ENCODE measurements around the gene METTL27.
A peak's percentile ranks its signal among the peaks of the same experiment; 100 is the strongest.
"Not testable (repeated sequence)": the region's sequence is repeated elsewhere in the genome, so short reads cannot be mapped to it uniquely, and the experiment has no call there.

Gene METTL27

GRCh38 chr7:73842067-73842976 lies at the start of gene METTL27:
TSS of gene METTL27 (minus strand) at chr7:73842516. CDS start at chr7:73842140, 376 bp downstream.
- DNase-seq (ENCODE audit: low read depth in 2 of 2, low spot score in 1 of 2) = peak; percentile 76 to 82

GRCh38 chr7:73891178-73891885 lies 49.0 kb upstream of the METTL27 start:
- DNase-seq (ENCODE audit: low read depth in 2 of 2, low spot score in 1 of 2) = no peak

- no peak for DNase-seq (ENCODE audit: low read depth in 2 of 2, low spot score in 1 of 2)
These were observed 48.3 kb upstream of the METTL27 start for GRCh38 chr7:73890555-73891147.

- DNase-seq (ENCODE audit: low read depth in 2 of 2, low spot score in 1 of 2) = no peak
These were observed 46.6 kb upstream of the METTL27 start for GRCh38 chr7:73888959-73889358.

GRCh38 chr7:73887762-73888161 lies 45.4 kb upstream of the METTL27 start:
- DNase-seq (ENCODE audit: low read depth in 2 of 2, low spot score in 1 of 2) = no peak

GRCh38 chr7:73885975-73886798 lies 43.9 kb upstream of the METTL27 start:
- DNase-seq (ENCODE audit: low read depth in 2 of 2, low spot score in 1 of 2) = no peak

GRCh38 chr7:73885433-73885974 lies 43.2 kb upstream of the METTL27 start:
- DNase-seq (ENCODE audit: low read depth in 2 of 2, low spot score in 1 of 2) = no peak

- DNase-seq (ENCODE audit: low read depth in 2 of 2, low spot score in 1 of 2) = not testable (repeated sequence)
These were observed 42.6 kb upstream of the METTL27 start for GRCh38 chr7:73884867-73885422.

- no peak for DNase-seq (ENCODE audit: low read depth in 2 of 2, low spot score in 1 of 2)
These were observed 39.7 kb upstream of the METTL27 start for GRCh38 chr7:73882047-73882402.

DNA sequence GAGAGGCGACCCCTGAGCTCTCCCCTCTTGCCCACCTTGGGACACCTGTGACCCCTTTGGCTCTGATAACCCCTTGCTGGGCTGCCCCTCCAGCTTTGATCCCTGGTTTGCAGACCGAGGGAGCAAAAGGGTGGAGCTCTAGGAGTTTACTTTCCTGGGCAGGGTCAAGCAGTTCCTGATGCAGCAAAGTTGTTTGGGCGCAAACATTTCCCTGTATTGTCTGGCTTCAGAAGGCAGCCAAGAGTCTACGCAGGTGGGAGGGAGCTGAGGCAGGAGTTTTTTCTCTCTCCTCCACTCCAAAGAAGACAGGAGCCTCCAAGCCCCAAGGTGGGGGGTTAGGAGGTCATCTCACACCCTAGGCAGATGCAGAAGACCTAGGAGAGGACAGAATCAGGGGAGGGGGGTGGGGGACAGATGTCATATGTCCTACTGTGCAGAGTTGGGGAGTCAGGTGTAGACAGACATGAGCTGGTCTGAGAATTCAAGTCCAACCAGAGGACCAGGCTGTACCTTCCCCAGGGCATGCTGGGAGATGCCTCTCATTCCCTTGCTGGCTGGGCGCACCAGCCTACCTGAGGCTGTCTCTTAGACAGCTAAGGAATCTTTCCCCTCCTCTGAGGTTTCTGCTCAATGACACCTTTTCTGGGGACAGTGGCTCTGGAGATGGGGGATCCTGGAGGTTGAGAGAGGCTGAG lies 39.2 kb upstream of the METTL27 start:
- no peak for DNase-seq (ENCODE audit: low read depth in 2 of 2, low spot score in 1 of 2)

GRCh38 chr7:73880755-73881328 lies 38.5 kb upstream of the METTL27 start:
- DNase-seq (ENCODE audit: low read depth in 2 of 2, low spot score in 1 of 2) = no peak

DNA sequence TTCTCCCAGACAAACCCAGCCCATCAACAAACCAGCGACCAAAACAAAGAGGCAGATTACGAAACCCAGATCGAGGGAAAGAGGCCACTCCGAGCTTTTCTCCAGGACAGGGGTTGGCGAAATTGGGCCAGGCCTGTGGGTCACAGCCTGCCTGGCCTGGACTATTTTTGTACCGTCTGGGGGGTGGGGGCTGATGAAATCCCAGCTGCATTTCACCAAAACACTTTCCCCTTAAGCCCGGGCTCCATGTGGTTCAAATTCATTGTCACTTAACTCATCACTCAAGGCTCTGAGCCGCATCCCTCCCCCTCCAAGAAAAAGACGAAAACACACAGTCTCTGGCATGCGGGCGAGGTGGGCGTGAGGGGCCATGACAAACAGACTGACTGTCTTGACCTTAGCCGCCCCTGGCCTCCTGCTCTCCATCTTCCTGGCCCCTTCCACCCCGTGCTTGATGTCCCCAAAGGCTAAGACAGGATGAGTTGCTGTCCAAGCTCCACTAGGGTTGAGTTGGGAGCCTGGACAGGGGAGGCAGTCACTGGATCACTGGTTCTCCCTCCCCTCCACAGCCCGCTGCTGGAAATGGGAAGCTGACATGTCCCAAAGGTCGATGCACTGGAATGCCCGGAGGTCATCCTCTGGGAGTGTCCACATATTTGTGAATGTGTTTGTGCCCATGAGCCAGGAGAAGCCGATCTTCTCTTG lies 37.8 kb upstream of the METTL27 start:
- DNase-seq (ENCODE audit: low read depth in 2 of 2, low spot score in 1 of 2) = no peak

DNA sequence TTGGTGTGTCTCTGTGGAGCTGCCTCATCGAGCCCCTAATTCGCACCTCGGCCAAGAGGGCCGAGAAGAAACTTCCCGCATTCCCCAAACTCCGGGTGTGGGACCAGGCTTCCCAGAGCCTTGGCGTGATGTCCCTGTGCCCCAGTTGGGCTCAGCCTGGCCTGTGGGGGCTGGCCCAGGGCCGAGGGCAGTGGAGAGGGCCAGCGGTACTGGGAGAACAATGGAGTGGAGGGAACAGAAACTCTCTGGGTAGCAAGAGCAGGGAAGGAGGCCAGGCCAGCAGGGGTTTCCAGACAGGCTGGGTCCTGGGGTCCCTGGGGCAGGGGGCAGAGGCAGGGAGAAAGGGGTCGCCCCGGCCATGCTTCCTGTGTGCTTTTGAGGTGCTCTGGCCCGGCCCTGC lies 34.7 kb upstream of the METTL27 start:
- DNase-seq (ENCODE audit: low read depth in 2 of 2, low spot score in 1 of 2) = no peak

DNA sequence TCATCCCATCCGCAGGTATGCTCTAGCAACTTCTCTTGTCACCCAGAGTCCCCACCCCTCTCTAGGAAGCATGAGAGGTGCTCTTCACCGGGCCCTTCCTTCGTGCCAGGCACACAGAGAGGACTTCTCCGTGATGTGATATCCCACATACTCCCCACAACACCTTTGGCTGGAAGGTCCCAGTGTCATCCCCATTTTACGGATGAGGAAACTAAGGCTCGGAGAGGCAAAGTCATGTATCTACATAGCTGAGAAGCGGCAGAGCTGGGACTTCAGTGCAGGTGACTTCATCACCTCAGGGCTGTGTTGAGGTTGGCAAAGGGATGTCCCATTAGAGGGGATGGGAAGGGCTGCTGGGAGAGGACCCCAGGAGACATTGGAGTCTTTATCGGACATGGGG lies 34.0 kb upstream of the METTL27 start:
- DNase-seq (ENCODE audit: low read depth in 2 of 2, low spot score in 1 of 2) = no peak

DNA sequence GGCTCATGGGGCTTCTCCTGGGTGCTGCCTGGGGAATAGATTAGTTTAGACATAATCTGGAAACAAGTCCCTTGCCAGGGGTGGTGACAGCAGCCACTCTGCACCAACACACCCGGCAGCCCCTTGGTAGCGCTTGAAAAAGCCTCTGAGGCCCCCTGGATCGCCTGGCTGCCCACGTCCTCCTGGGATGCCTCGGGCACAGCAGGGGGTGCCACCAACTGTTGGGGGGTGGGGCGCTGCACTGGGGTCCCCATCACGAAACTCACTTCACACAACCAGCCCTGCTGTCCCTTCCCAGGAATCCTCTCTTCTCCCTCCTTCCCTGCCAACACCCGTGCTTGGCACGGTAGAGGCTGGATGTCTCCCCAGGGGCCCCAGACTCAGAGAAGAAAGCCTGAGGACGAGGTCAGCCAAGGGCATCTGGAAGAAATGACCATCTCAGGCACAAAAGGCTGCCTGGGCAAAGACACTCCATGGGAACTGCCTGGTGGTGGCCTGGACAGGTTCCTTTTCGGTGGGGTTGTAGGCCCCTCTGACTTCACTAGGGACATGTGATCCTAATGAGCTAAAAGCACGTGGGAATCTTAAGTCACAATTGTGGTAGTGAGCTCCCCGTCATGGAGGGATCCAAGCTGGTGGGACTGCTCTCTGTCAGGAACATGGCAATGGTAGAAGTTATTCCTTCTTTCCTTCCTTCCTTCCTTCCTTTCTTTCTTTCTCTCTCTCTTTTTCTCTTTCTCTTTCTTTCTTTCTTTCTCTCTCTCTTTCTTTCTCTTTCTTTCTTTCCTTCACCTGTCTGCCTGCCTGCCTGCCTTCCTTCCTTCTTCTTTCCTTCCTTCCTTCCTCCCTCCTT lies 30.0 kb upstream of the METTL27 start:
- DNase-seq (ENCODE audit: low read depth in 2 of 2, low spot score in 1 of 2) = no peak

DNA sequence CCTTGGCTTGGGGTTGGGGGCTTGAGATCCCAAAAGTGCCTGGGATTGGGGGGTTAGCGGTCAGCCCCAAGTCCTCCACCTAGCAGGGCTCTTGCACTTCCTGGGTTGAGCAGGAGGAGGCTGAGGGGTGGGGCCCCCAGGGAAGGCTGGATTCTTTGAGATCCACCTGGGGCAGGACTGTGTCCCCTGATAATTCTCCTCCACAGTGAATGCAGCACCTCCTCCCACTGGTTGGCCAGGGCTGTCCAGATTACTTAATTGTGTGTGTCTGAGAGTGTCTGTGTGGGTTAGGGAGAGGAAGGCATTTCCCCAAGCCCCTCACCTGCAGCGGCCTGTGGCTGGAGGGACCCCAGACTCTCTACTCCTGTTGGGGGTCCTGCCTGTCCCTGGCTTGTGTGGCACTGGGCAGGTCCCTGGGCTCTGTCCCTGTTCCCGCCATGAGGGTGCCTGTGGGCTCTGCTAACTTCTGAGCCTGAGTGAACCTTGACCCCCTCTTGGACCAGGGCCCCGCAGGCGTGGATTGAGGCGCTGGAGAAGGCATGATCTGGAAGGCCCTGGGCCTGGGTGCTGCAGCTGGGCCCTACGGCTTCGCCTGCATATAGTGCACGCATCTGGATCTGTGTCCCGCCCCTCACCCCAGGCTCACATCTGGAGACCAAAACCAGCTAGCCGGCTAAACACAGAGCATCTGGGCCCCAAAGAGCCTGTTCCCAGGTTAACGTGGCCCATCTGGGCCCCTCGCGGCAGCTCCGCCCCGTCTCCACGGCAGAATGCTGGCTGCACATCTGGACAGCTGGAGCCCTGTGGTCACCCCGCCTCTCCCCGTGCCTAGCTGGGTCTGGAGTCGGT lies 29.1 kb upstream of the METTL27 start:
- no peak for DNase-seq (ENCODE audit: low read depth in 2 of 2, low spot score in 1 of 2)

- no peak for DNase-seq (ENCODE audit: low read depth in 2 of 2, low spot score in 1 of 2)
These were observed 27.8 kb upstream of the METTL27 start for GRCh38 chr7:73870041-73870492.
